Activated naive CD8-positive, alpha-beta T cell (primary cell): ENCODE results near the gene ZNF445.
A peak's percentile ranks its signal among the peaks of the same experiment; 100 is the strongest.
"Not testable (repeated sequence)": the region's sequence is repeated elsewhere in the genome, so short reads cannot be mapped to it uniquely, and the experiment has no call there.

ENCODE experiments used
- H3K27ac Mint-ChIP-seq: one replicate; pipeline ENCODE4 v1.8.0; 2021; ENCODE audit warnings: mixed read lengths
- H3K27me3 Mint-ChIP-seq: one replicate; pipeline ENCODE4 v1.8.0; 2021; ENCODE audit warnings: mixed read lengths
- H3K36me3 Mint-ChIP-seq: one replicate; pipeline ENCODE4 v1.8.0; 2021; ENCODE audit warnings: mixed read lengths
- H3K4me1 Mint-ChIP-seq: one replicate; pipeline ENCODE4 v1.8.0; 2021; ENCODE audit warnings: low read depth, mixed read lengths
- H3K4me3 Mint-ChIP-seq: one replicate; pipeline ENCODE4 v1.8.0; 2021; ENCODE audit warnings: mild to moderate bottlenecking, mixed read lengths
- H3K9me3 Mint-ChIP-seq: one replicate; pipeline ENCODE4 v1.8.0; 2021; ENCODE audit warnings: low read depth, mixed read lengths

Gene ZNF445

DNA sequence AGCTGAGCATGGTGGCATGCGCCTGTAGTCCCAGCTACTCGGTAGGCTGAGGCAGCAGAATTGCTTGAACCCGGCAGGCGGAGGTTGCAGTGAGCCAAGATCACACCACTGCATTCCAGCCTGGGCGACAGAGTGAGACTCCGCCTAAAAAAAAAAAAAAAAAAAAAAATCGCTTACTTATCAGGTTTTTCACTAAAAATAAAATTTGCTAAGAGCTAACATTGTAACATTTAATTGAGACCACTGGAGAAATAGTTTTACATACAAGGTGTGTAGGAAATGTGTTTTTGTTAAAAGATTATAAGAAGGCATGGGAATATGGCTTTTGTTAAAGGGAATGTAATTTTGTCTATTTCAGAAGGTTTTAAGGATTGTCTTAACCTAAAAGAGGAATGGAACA lies 12.6 kb downstream of the ZNF445 start:
- not testable (repeated sequence) for H3K4me1 Mint-ChIP-seq, H3K4me3 Mint-ChIP-seq, H3K9me3 Mint-ChIP-seq, H3K27me3 Mint-ChIP-seq, H3K27ac Mint-ChIP-seq
- H3K36me3 Mint-ChIP-seq, result peaks cover 26% of the 10 kb centered on the region

DNA sequence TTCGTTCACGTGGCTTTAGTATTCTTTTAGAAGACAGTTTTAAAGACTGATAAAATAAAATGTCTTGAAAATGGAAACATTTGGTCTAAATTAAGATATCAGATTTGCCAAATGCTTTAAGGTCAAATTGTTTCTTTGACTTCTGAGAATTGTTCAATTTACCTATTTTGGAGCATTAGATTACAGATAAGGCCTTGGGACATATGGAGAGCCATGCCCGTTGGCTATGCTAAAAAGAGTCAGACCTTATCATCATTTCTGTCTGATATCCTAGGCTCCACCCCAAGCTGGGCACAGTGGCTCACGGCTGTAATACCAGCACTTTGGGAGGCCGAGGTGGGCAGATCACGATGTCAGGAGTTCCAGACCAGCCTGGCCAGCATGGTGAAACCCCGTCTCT lies 13.0 kb downstream of the ZNF445 start:
- Mint-ChIP-seq H3K36me3 (peaks cover 27% of the 10 kb centered on the region), H3K4me1 (peaks cover 9% of the 10 kb centered on the region), H3K27me3 (no peaks in the 10 kb centered on the region), H3K9me3 (peaks cover 5% of the 10 kb centered on the region), H3K27ac (no peak overlapping the region), H3K4me3 (no peak overlapping the region)

DNA sequence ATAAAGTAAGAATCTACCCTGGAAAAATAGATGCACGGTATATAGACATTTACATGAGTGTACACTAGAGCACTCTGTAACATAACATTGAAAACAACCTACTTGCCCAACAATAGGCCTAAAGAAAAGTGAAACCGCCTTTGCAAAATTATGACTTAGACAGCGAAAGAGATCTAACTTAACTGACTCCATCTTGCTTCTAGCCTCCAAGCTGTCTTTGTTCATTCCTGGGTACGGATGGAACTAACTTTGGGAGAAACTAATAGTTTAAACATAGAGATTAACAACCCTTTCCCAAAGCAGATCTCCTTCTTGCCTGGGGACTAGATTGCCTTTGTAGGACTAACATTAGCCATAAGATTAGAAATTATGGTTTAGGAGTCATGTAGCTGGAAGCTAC lies 17.4 kb downstream of the ZNF445 start:
- H3K27ac Mint-ChIP-seq, H3K4me3 Mint-ChIP-seq, H3K27me3 Mint-ChIP-seq, H3K9me3 Mint-ChIP-seq, H3K4me1 Mint-ChIP-seq: not testable (repeated sequence)
- peaks cover 40% of the 10 kb centered on the region for H3K36me3 Mint-ChIP-seq

DNA sequence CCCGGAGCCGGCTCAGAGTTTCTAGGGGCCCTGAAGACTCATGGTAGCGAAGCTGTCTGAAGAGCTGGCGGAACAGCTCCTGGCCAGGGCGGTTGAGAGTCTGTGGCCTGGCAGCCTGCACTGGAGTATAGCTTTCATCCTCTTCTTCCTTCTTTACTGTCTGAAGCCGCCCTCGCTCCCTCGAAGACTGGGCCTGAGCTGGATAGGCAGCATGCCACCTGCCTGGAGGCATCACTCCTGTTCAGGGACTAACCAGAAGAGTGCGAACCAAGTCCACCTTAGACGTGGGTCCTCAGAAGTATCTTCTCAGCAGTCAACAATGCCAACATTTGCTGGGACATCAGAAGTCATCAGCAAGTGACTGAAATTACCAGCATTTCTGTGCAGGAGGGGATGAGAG lies 22.2 kb downstream of the ZNF445 start:
- H3K27ac Mint-ChIP-seq, result no peak overlapping the region
- H3K9me3 Mint-ChIP-seq, result no peaks in the 10 kb centered on the region
- H3K4me3 Mint-ChIP-seq, result no peak overlapping the region
- H3K4me1 Mint-ChIP-seq, result peaks cover 4% of the 10 kb centered on the region
- no peaks in the 10 kb centered on the region for H3K27me3 Mint-ChIP-seq
- H3K36me3 Mint-ChIP-seq, result peaks cover 21% of the 10 kb centered on the region

DNA sequence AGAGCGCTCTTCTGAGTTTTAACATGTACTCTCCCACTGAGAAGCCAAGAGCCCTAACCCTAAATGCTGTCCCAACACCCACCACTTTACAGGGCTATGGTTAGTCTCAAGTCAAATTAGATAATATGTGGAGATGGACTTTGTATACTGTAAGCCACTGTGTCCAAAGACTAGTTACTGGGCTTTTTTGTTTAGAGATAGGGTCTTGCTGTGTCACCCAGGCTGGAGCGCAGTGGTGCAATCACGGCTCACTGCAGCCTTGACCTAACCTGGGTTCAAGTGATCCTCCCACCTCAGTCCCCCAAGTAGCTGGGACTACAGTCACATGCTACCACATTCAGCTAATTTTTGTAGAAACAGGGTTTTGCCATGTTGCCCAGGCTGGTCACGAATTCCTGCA lies 23.2 kb downstream of the ZNF445 start:
- no peaks in the 10 kb centered on the region for H3K9me3 Mint-ChIP-seq
- H3K27ac Mint-ChIP-seq, result no peak overlapping the region
- H3K36me3 Mint-ChIP-seq, result peaks cover 19% of the 10 kb centered on the region
- no peaks in the 10 kb centered on the region for H3K27me3 Mint-ChIP-seq
- H3K4me3 Mint-ChIP-seq, result no peak overlapping the region
- peaks cover 4% of the 10 kb centered on the region for H3K4me1 Mint-ChIP-seq

DNA sequence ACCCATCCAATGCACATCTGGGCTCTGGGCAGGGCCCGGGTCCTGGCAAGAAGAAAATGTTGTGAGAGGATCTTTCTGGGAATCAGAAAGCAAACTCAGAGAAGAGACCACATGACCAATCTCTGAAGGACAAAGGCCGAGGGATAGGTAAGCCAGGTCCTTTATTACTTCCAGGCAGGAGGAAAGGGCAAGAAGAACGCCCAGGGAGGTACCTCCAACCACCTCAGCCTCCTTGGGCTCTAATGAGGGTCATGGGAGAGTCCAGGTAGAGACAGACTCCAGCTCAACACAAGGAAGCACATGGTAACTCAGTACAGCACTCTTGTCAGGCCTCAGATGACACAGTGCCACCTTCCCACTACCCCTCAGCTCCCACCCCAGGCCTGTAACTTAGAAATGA lies 26.0 kb downstream of the ZNF445 start:
- Mint-ChIP-seq H3K4me3 (no peak overlapping the region), H3K27ac (no peak overlapping the region), H3K27me3 (no peaks in the 10 kb centered on the region), H3K9me3 (no peaks in the 10 kb centered on the region), H3K36me3 (peaks cover 45% of the 10 kb centered on the region), H3K4me1 (peaks cover 4% of the 10 kb centered on the region)

DNA sequence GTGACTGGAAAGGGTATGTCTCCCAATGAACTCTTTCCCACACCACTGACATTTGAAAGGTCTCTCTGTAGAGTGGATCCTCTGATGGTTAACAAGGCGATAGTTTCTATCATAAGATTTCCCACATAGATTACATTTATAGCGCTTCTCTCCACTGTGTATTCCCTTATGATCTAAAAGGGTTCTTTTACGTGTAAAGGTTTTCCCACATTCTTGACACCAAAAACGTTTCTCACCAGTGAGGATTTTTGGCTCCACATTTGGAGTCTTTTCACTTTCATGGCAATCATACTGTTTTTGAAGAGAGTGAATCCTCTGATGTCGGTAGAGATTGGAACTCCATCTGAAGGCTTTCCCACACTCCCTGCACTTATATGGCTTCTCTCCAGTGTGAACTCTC lies 30.5 kb downstream of the ZNF445 start:
- Mint-ChIP-seq H3K36me3 (peaks cover 47% of the 10 kb centered on the region), H3K27ac (no peak overlapping the region), H3K9me3 (no peaks in the 10 kb centered on the region), H3K4me1 (peaks cover 12% of the 10 kb centered on the region), H3K27me3 (no peaks in the 10 kb centered on the region), H3K4me3 (no peak overlapping the region)

DNA sequence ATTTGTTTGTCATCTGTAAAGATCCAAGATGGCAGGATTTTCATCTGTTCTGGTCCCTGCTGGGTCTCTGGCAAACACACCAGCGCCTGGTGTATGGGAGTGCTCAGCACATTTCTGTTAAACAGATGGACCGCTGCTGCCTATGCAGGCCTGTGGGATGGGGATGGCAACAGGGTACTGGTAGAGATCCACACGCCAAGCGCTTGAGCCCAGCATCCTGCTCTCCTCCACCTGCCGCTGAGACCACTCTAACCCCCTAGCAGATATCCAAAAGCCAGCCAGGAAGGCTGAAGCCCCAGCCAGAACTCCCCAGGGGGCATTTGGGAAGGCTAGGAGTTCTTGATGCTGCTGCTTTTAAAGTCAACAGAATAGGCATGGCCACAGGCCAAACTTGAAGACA lies 31.7 kb downstream of the ZNF445 start:
- peaks cover 49% of the 10 kb centered on the region for H3K36me3 Mint-ChIP-seq
- no peaks in the 10 kb centered on the region for H3K27me3 Mint-ChIP-seq
- no peak overlapping the region for H3K27ac Mint-ChIP-seq
- no peaks in the 10 kb centered on the region for H3K9me3 Mint-ChIP-seq
- H3K4me1 Mint-ChIP-seq, result peaks cover 21% of the 10 kb centered on the region
- no peak overlapping the region for H3K4me3 Mint-ChIP-seq

DNA sequence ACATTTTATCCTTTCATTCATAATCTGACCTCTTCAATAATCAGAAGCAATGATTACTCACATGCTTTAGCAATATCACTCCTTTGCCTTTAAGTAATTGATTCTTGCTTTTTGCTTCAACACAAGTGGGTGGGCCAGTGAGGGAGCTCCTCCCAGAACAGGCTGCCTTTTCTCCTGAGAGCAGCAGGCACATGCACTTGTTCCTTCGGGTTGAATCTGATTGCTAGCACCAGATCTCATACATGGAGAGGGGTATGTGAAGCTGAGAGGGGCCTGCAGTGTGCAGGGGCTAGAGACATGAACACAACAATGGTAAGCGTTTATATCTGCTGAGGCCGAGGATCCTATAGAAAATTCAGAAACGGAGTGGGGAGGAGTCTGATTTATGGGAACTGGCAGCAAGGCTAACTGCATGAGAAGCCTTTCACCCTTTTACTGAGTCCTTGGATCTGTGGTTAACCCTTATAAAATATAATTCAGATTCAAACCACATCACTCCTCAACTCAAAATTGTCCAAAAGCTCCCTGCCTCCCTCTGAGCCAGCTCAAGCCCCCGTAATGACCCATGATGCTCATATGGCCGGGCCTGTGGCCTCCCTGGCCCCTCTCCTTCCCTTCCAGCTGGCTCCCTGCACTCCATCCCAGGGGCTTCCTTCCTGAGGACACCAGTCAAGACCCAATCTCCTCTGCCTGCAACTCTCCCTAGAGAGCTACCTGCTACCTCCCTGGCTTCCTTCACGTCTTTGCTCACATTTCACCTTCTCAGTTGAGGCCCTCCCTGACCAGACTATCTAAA lies 32.4 kb downstream of the ZNF445 start:
- H3K4me3 Mint-ChIP-seq, result no peak overlapping the region
- H3K4me1 Mint-ChIP-seq, result peaks cover 28% of the 10 kb centered on the region
- no peaks in the 10 kb centered on the region for H3K27me3 Mint-ChIP-seq
- H3K27ac Mint-ChIP-seq, result peak overlapping the region; percentile 50
- H3K9me3 Mint-ChIP-seq, result no peaks in the 10 kb centered on the region
- H3K36me3 Mint-ChIP-seq, result peaks cover 47% of the 10 kb centered on the region

DNA sequence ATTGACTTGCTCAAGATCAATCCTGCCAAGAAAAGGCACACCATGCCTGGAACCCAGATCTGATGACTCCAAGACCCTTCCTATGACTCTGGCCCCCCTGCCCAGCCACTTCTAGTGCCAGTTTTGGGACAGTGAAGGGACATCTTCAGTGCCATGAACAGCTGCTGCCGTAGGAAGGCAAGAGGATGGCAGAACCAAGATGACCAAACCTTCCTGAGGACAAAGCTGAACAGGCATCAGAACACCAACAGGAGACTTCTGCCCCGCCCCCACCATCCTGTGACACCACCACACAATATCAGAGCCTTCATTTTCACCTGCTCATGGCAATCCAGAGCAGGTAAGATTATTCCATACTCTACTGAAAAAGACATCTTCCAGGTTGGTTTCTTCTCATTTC lies 33.0 kb downstream of the ZNF445 start:
- Mint-ChIP-seq H3K4me1 (peaks cover 34% of the 10 kb centered on the region), H3K36me3 (peaks cover 45% of the 10 kb centered on the region), H3K9me3 (no peaks in the 10 kb centered on the region), H3K27ac (peak overlapping the region; percentile 50), H3K4me3 (no peak overlapping the region), H3K27me3 (no peaks in the 10 kb centered on the region)

DNA sequence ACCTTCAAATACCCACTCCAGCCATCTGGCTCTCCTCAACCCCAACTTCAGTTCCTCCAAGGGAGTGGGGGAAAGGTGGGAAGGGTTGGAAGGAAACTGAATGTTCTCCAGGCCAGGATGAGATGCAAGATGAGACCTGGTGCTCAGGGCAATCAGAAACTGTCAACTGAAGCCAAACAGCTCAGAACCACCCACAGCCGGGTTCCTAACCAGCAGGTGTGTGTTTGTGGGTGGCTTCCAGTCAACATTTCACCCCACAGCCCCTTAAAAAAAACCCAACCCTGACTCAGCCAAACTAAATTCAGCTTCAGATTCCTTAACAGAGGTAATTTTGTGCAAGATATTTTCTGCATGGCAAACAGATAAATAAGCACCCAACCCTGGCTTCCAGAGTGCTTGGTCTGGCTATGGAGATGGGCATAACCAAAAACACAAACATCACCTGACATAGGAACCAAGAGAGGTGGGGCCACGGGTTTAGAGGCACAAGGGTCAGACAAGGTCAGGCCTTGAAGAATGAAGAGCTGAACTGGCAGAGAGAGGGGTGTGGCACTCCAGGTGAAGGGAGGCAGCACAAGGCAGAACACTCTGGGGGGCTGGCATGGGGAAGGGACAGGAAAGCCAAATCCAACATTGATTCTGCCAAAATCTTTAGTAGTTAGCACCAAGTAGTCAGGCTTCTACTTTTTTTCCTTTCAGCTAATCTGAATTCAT lies 34.7 kb downstream of the ZNF445 start:
- peaks cover 28% of the 10 kb centered on the region for H3K36me3 Mint-ChIP-seq
- H3K4me1 Mint-ChIP-seq, result peaks cover 42% of the 10 kb centered on the region
- H3K9me3 Mint-ChIP-seq, result no peaks in the 10 kb centered on the region
- no peaks in the 10 kb centered on the region for H3K27me3 Mint-ChIP-seq
- H3K27ac Mint-ChIP-seq, result peak overlapping the region; percentile 87
- no peak overlapping the region for H3K4me3 Mint-ChIP-seq

DNA sequence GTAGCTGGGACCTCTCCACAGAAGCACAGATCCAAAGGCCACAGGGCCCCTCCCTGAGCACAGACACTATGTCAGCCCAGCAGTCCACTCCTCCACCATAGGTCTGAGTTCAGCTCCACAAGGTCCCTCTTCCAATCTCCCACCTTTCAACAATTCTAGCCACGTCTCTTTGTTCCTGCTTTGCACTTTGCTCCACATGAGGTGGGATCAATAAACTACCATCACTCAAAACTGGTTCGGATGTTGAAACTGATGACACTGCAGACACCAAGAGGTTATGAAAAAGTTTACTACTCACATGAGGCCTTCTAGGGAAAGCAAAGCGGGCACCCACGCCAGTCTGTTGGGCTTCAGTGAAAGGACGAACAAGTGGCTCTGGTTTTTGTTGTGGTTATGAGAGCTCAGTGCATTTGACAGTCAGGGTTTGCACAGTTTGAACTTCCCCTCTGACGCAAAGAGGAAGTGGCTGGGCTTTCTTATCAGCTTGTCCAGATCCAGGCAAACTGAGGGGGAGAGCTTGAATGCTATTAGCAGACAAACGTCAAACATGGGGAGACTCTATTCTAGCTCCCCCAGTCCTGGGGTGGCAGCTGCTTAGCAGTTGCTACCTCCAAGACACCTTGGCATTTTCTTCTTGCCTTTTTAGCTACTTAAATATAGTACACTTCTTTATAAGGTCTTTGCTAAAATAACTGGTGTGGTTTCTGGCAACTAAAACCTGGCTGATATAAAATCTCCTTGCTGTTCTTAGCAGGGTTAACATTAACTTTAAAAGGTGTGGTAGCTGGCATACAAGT lies 37.8 kb downstream of the ZNF445 start:
- Mint-ChIP-seq H3K9me3 (no peaks in the 10 kb centered on the region), H3K4me1 (peaks cover 37% of the 10 kb centered on the region), H3K4me3 (peak overlapping the region; percentile 71), H3K27ac (peak overlapping the region; percentile 85), H3K36me3 (peaks cover 8% of the 10 kb centered on the region), H3K27me3 (no peaks in the 10 kb centered on the region)

DNA sequence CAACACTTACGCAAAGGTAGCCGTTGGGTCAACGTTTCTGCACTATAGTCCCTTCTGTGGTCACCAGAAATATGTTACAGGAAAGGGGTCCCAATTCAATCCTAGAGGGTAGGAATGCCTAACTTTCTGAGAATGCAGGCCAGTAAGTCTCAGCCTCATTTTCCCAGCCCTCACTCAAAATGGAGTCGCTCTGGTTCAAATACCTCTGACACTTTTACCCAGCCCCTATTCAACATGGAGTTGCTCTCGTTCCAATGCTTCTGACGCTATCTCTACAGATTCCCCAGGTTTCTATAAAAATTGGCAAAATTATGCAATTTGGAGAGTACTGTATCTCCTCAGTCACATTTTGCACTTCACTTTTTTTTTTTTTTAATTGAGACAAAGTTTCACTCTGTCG lies 39.7 kb downstream of the ZNF445 start:
- Mint-ChIP-seq H3K4me1 (peaks cover 34% of the 10 kb centered on the region), H3K27ac (no peak overlapping the region), H3K27me3 (no peaks in the 10 kb centered on the region), H3K4me3 (no peak overlapping the region), H3K36me3 (peaks cover 7% of the 10 kb centered on the region), H3K9me3 (no peaks in the 10 kb centered on the region)

DNA sequence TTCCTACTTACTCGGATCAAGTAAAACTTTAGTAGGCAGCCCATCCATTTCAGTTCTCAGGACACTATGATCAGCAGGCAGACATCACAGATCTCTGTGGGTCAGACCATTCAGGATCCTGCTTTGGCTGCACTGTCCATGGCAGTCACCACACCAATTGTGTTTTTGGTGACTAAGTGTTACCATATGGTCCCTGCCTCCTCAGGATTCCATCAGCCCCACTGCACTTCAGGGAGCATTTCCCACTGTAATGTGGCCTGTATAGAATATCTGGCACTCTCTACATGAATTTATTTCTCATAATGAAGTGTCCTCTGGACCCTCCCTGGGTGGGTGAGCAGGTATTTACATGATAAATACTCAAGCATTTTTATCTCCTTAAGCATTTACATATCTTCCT lies 41.3 kb downstream of the ZNF445 start:
- peaks cover 23% of the 10 kb centered on the region for H3K4me1 Mint-ChIP-seq
- H3K27me3 Mint-ChIP-seq, result no peaks in the 10 kb centered on the region
- H3K27ac Mint-ChIP-seq, result no peak overlapping the region
- no peaks in the 10 kb centered on the region for H3K9me3 Mint-ChIP-seq
- H3K36me3 Mint-ChIP-seq, result no peaks in the 10 kb centered on the region
- no peak overlapping the region for H3K4me3 Mint-ChIP-seq

DNA sequence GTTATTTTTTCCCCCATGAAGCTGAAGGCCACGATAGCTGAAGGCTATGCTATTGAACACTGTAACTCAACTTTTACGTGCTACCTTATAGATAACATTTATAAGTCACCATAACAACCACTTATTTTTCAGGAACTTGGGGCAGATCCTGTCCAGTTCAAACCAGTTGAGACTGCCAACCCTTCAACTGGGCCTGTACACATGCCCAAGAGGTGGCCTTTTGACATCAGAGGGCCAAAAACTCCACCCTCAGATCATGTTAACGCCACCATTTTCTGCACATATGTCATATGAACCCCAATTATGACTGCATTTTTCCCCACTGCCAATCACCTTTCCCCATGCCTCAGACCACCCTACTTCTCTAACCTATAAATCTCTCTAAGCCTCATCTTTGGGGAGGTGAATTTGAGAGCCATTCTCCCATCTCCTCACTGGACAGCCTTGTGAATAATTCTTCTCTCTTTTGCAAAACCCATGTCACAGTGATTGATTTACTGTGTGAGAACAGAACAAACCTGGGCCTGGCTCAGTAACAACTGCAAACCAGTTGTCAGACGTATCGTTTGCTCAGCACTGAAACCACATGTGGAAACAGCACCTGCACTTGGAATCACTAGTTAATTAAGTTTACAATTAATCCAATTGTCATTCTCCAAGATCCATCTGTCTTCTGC lies 42.5 kb downstream of the ZNF445 start:
- Mint-ChIP-seq H3K27ac (no peak overlapping the region), H3K27me3 (no peaks in the 10 kb centered on the region), H3K9me3 (no peaks in the 10 kb centered on the region), H3K36me3 (no peaks in the 10 kb centered on the region), H3K4me1 (peaks cover 13% of the 10 kb centered on the region), H3K4me3 (no peak overlapping the region)
